Measurements from ENCODE around the gene COASY.
"Not testable (repeated sequence)": the region's sequence is repeated elsewhere in the genome, so short reads cannot be mapped to it uniquely, and the experiment has no call there.

Gene COASY

GRCh38 chr17:42547698-42548069 is 14.3 kb upstream of the COASY start:
- no peak overlapping the region for H3K4me3 ChIP-seq (ENCODE audit: low read depth in 1 of 2, low read length in 2 of 2)
- H3K4me2 ChIP-seq (ENCODE audit: insufficient read depth, low read length) = no peak overlapping the region
- H3K27me3 ChIP-seq (ENCODE audit: insufficient read depth, low read length, poor library complexity) = no peaks in the 10 kb centered on the region
- H3K79me2 ChIP-seq (ENCODE audit: insufficient read depth, low read length) = 0 out of 2 replicates have a peak, but pooled peaks cover 3% of the 10 kb centered on the region
- no peaks in the 10 kb centered on the region for H4K20me1 ChIP-seq (ENCODE audit: insufficient read depth, low read length)
- TF ChIP-seq EZH2 (IDR thresholded peaks at IDR 0.05; ENCODE audit: borderline replicate concordance, low read depth, low read length, severe bottlenecking) (no peak), CTCF (IDR thresholded peaks at IDR 0.05; ENCODE audit: borderline replicate concordance, extremely low read depth, low read length, poor library complexity, severe bottlenecking) (no peak)
- H3K4me1 ChIP-seq (ENCODE audit: insufficient read depth, low read length) = no peaks in the 10 kb centered on the region
- H2AFZ ChIP-seq (ENCODE audit: low read depth, low read length) = no peak overlapping the region
- H3K9ac ChIP-seq (ENCODE audit: low read depth, low read length) = no peak overlapping the region
- no peak overlapping the region for H3K27ac ChIP-seq (ENCODE audit: low read length)
- no peaks in the 10 kb centered on the region for H3K9me3 ChIP-seq (ENCODE audit: insufficient read depth, low read length, severe bottlenecking)
- DNase-seq = no peak
- peaks cover 14% of the 10 kb centered on the region for H3K36me3 ChIP-seq (ENCODE audit: insufficient read depth, low read length)
- no peak for ATAC-seq (ENCODE audit: insufficient read depth, low read depth)

- no peak overlapping the region for H3K9ac ChIP-seq (ENCODE audit: low read depth, low read length)
- H2AFZ ChIP-seq (ENCODE audit: low read depth, low read length) = no peak overlapping the region
- H3K36me3 ChIP-seq (ENCODE audit: insufficient read depth, low read length) = peaks cover 14% of the 10 kb centered on the region
- H3K27ac ChIP-seq (ENCODE audit: low read length) = no peak overlapping the region
- H3K4me3 ChIP-seq (ENCODE audit: low read depth in 1 of 2, low read length in 2 of 2) = no peak overlapping the region
- no peaks in the 10 kb centered on the region for H3K27me3 ChIP-seq (ENCODE audit: insufficient read depth, low read length, poor library complexity)
- H3K4me2 ChIP-seq (ENCODE audit: insufficient read depth, low read length) = no peak overlapping the region
- 0 out of 2 replicates have a peak, but pooled peaks cover 2% of the 10 kb centered on the region for H4K20me1 ChIP-seq (ENCODE audit: insufficient read depth, low read length)
- TF ChIP-seq CTCF (IDR thresholded peaks at IDR 0.05; ENCODE audit: borderline replicate concordance, extremely low read depth, low read length, poor library complexity, severe bottlenecking) (no peak), EZH2 (IDR thresholded peaks at IDR 0.05; ENCODE audit: borderline replicate concordance, low read depth, low read length, severe bottlenecking) (no peak)
- H3K9me3 ChIP-seq (ENCODE audit: insufficient read depth, low read length, severe bottlenecking) = no peaks in the 10 kb centered on the region
- peaks cover 9% of the 10 kb centered on the region for H3K79me2 ChIP-seq (ENCODE audit: insufficient read depth, low read length)
- H3K4me1 ChIP-seq (ENCODE audit: insufficient read depth, low read length) = peaks cover 6% of the 10 kb centered on the region
- DNase-seq (no peak), ATAC-seq (ENCODE audit: insufficient read depth, low read depth) (no peak)
These were observed 13.7 kb upstream of the COASY start for GRCh38 chr17:42548070-42548837.

- Histone ChIP-seq H3K27me3 (ENCODE audit: insufficient read depth, low read length, poor library complexity) (no peaks in the 10 kb centered on the region), H3K9ac (ENCODE audit: low read depth, low read length) (no peak overlapping the region), H3K9me3 (ENCODE audit: insufficient read depth, low read length, severe bottlenecking) (no peaks in the 10 kb centered on the region), H3K4me3 (ENCODE audit: low read depth in 1 of 2, low read length in 2 of 2) (no peak overlapping the region), H3K4me1 (ENCODE audit: insufficient read depth, low read length) (peaks cover 15% of the 10 kb centered on the region), H4K20me1 (ENCODE audit: insufficient read depth, low read length) (0 out of 2 replicates have a peak, but pooled peaks cover 3% of the 10 kb centered on the region), H2AFZ (ENCODE audit: low read depth, low read length) (no peak overlapping the region), H3K4me2 (ENCODE audit: insufficient read depth, low read length) (no peak overlapping the region), H3K27ac (ENCODE audit: low read length) (no peak overlapping the region), H3K79me2 (ENCODE audit: insufficient read depth, low read length) (peaks cover 17% of the 10 kb centered on the region), H3K36me3 (ENCODE audit: insufficient read depth, low read length) (peaks cover 9% of the 10 kb centered on the region)
- TF ChIP-seq EZH2 (IDR thresholded peaks at IDR 0.05; ENCODE audit: borderline replicate concordance, low read depth, low read length, severe bottlenecking) (no peak), CTCF (IDR thresholded peaks at IDR 0.05; ENCODE audit: borderline replicate concordance, extremely low read depth, low read length, poor library complexity, severe bottlenecking) (no peak)
- no peak for DNase-seq
- no peak for ATAC-seq (ENCODE audit: insufficient read depth, low read depth)
These were observed 12.8 kb upstream of the COASY start for GRCh38 chr17:42548993-42549755.

GRCh38 chr17:42552736-42553135 is 9.2 kb upstream of the COASY start, which contains the start of gene HSD17B1:
Gene HSD17B1 (plus strand): TSS chr17:42552923. CDS start chr17:42552934, 11 bp downstream.
- not testable (repeated sequence) for ATAC-seq (ENCODE audit: insufficient read depth, low read depth); H3K27me3 ChIP-seq (ENCODE audit: insufficient read depth, low read length, poor library complexity); H3K36me3 ChIP-seq (ENCODE audit: insufficient read depth, low read length); DNase-seq; H4K20me1 ChIP-seq (ENCODE audit: insufficient read depth, low read length); H2AFZ ChIP-seq (ENCODE audit: low read depth, low read length); H3K9me3 ChIP-seq (ENCODE audit: insufficient read depth, low read length, severe bottlenecking)
- Histone ChIP-seq H3K9ac (ENCODE audit: low read depth, low read length) (peak within 1 kb of the TSS; percentile 90), H3K4me1 (ENCODE audit: insufficient read depth, low read length) (peaks cover 25% of the 10 kb centered on the region), H3K27ac (ENCODE audit: low read length) (peak within 1 kb of the TSS; percentile 85; the same call in 1 of the 2 replicates), H3K4me3 (ENCODE audit: low read depth in 1 of 2, low read length in 2 of 2) (peak within 1 kb of the TSS in 1 of 2 experiments; percentile 88; a peak in 3 of 4 replicates), H3K79me2 (ENCODE audit: insufficient read depth, low read length) (peaks cover 31% of the 10 kb centered on the region), H3K4me2 (ENCODE audit: insufficient read depth, low read length) (peak within 1 kb of the TSS; percentile 83)

All from DND-41 (cell line).